KOPT-K1 (cell line): ENCODE data around the gene SFMBT1.

Source experiments
- H3K27ac ChIP-seq: fragments of 200-600 bp; sonication (generic); 2 replicates; pipeline ENCODE4 v1.5.1; 2016; ENCODE audit warnings: antibody characterized with exemption, mild to moderate bottlenecking, low read depth, low read length; ENCODE audit not compliant: poor library complexity, severe bottlenecking
- H3K36me3 ChIP-seq: fragments of 200-600 bp; sonication (generic); 2 replicates; pipeline ENCODE4 v1.5.1; 2017; ENCODE audit warnings: antibody characterized with exemption, mild to moderate bottlenecking, low read length, moderate library complexity; ENCODE audit not compliant: insufficient read depth
- H3K9me3 ChIP-seq: fragments of 200-600 bp; sonication (generic); 2 replicates; pipeline ENCODE4 v1.5.1; 2017; ENCODE audit warnings: antibody characterized with exemption, low read length, mild to moderate bottlenecking; ENCODE audit not compliant: insufficient read depth, poor library complexity, severe bottlenecking

The SFMBT1 gene

DNA sequence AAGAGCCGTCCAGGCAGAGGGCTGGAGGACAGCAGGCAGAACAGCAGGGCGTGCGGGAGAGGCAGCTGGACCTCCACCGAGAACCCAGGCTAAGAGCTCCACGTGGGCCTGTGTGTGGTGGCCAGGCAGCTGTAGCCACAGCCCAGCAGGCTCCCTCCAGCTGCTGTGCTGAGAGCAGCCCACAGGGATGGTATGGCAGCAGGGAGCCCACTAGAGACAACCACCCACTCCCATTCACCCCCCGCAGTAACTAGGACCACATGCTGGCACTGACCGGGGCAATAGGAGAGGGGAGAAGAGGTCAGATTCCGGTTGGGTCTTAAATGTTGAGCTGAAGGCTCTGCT lies 185.5 kb downstream of the SFMBT1 start:
- Histone ChIP-seq H3K9me3 (peaks cover 27% of the 10 kb centered on the region), H3K27ac (no peak overlapping the region), H3K36me3 (no peaks in the 10 kb centered on the region)

- Histone ChIP-seq H3K27ac (no peak overlapping the region), H3K36me3 (no peaks in the 10 kb centered on the region), H3K9me3 (peaks cover 22% of the 10 kb centered on the region)
Observed at GRCh38 chr3:52859686-52860423, 186.0 kb downstream of the SFMBT1 start.

DNA sequence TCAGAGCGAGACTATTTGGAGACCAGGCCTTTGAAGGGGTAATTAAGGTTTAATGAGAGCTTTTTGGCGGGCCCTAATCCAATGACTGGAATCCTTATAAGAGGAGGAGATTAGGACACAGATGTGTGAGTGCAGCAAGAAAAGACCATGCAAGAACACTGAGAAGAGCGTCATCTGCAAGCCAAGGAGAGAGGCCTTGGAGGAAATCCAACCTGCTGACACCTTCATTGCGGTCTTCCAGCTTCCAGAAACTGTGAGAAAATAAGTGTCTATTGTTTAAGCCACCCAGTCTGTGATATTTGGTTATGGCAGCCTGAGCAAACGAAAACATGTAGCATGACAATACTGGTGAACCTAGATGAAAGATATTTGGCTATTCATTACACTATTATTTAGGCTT lies 188.0 kb downstream of the SFMBT1 start:
- no peak overlapping the region for H3K27ac ChIP-seq
- H3K36me3 ChIP-seq: no peaks in the 10 kb centered on the region
- H3K9me3 ChIP-seq: peaks cover 3% of the 10 kb centered on the region

- Histone ChIP-seq H3K27ac (no peak overlapping the region), H3K9me3 (no peaks in the 10 kb centered on the region), H3K36me3 (peaks cover 5% of the 10 kb centered on the region)
Observed at GRCh38 chr3:52857133-52857532, 188.7 kb downstream of the SFMBT1 start.

- no peak overlapping the region for H3K27ac ChIP-seq
- H3K9me3 ChIP-seq: no peaks in the 10 kb centered on the region
- H3K36me3 ChIP-seq: peaks cover 10% of the 10 kb centered on the region
Observed at GRCh38 chr3:52856666-52857065, 189.2 kb downstream of the SFMBT1 start.

GRCh38 chr3:52854013-52854412 lies 191.9 kb downstream of the SFMBT1 start:
- Histone ChIP-seq H3K36me3 (peaks cover 27% of the 10 kb centered on the region), H3K9me3 (no peaks in the 10 kb centered on the region), H3K27ac (no peak overlapping the region)
